ENCODE results near the gene HOMER3. TPM values are rescaled to one million over a fixed set of nuclear protein-coding genes. Genes with fewer than 3 reads are reported as not detected.
A peak's percentile ranks its signal among the peaks of the same experiment; 100 is the strongest.

Gene HOMER3
- total and polyA plus RNA-seq, 9 donors, result 7.8 to 29.2 (median 18.6) TPM

GRCh38 chr19:18906605-18907519 lies 34.2 kb downstream of the HOMER3 start:
- H3K27ac ChIP-seq, result no peak overlapping the region
- 81 to 92% (median 83%) methylated on average over 34 to 36 of the region's 36 CpGs for WGBS, 3 donors
- no peak for TF ChIP-seq CTCF (IDR thresholded peaks at IDR 0.05)
- TF ChIP-seq EP300 (IDR thresholded peaks at IDR 0.05), result no peak
- no peak for TF ChIP-seq POLR2A (IDR thresholded peaks at IDR 0.05)
- H3K4me1 ChIP-seq (ENCODE audit: insufficient read depth), result no peaks in the 10 kb centered on the region
- H3K9me3 ChIP-seq, result no peaks in the 10 kb centered on the region
- H3K36me3 ChIP-seq, result no peaks in the 10 kb centered on the region
- H3K27me3 ChIP-seq, result no peaks in the 10 kb centered on the region
- intact Hi-C loops (cut with DNase I), result no loop called here
- no peak overlapping the region for H3K4me3 ChIP-seq
- DNase-seq, result peak in 1 of 5 donors; percentile 16

- no peak for DNase-seq
- no peak overlapping the region for H3K27ac ChIP-seq
- WGBS, 3 donors, result 72 to 79% (median 77%) methylated on average over 25 to 26 of the region's 26 CpGs
- H3K27me3 ChIP-seq, result no peaks in the 10 kb centered on the region
- H3K36me3 ChIP-seq, result no peaks in the 10 kb centered on the region
- H3K4me1 ChIP-seq (ENCODE audit: insufficient read depth), result no peaks in the 10 kb centered on the region
- no peak overlapping the region for H3K4me3 ChIP-seq
- no peak for TF ChIP-seq EP300 (IDR thresholded peaks at IDR 0.05)
- TF ChIP-seq POLR2A (IDR thresholded peaks at IDR 0.05), result no peak
- TF ChIP-seq CTCF (IDR thresholded peaks at IDR 0.05), result no peak
- intact Hi-C loops (cut with DNase I), result no loop called here
- no peaks in the 10 kb centered on the region for H3K9me3 ChIP-seq
These were observed 35.3 kb downstream of the HOMER3 start for GRCh38 chr19:18905513-18906236.

- Histone ChIP-seq H3K9me3 (no peaks in the 10 kb centered on the region), H3K4me1 (ENCODE audit: insufficient read depth) (no peaks in the 10 kb centered on the region), H3K4me3 (no peak overlapping the region), H3K36me3 (no peaks in the 10 kb centered on the region), H3K27ac (no peak overlapping the region), H3K27me3 (no peaks in the 10 kb centered on the region)
- no peak for TF ChIP-seq EP300 (IDR thresholded peaks at IDR 0.05)
- no peak for TF ChIP-seq POLR2A (IDR thresholded peaks at IDR 0.05)
- no peak for TF ChIP-seq CTCF (IDR thresholded peaks at IDR 0.05)
- WGBS, 3 donors, result 87 to 91% (median 89%) methylated on average over 2 to 8 of the region's 8 CpGs
- no peak for DNase-seq
- intact Hi-C loops (cut with DNase I), result no loop called here
These were observed 36.0 kb downstream of the HOMER3 start for GRCh38 chr19:18905058-18905456.

- no peaks in the 10 kb centered on the region for H3K36me3 ChIP-seq
- no peaks in the 10 kb centered on the region for H3K27me3 ChIP-seq
- no peak overlapping the region for H3K4me3 ChIP-seq
- no peak overlapping the region for H3K27ac ChIP-seq
- no peaks in the 10 kb centered on the region for H3K9me3 ChIP-seq
- TF ChIP-seq CTCF (IDR thresholded peaks at IDR 0.05) (no peak), POLR2A (IDR thresholded peaks at IDR 0.05) (no peak), EP300 (IDR thresholded peaks at IDR 0.05) (no peak)
- intact Hi-C loops (cut with DNase I), result no loop called here
- WGBS, 3 donors, result 86 to 90% (median 89%) methylated on average over 19 to 25 of the region's 25 CpGs
- no peaks in the 10 kb centered on the region for H3K4me1 ChIP-seq (ENCODE audit: insufficient read depth)
- DNase-seq, result peak in 1 of 5 donors; percentile 18
These were observed 36.5 kb downstream of the HOMER3 start for GRCh38 chr19:18904334-18905057.

All from ovary (tissue), 9 donors.